Ureter (tissue), 1 donor: Measurements from ENCODE around the gene MAB21L2. TPM values are rescaled to one million over a fixed set of nuclear protein-coding genes. Genes with fewer than 3 reads are reported as not detected.

Experiments
- DNase-seq: peaks from one replicate; pipeline ENCODE4 v3.0.0-alpha.2; 2020; ENCODE audit warnings: low spot score
- total RNA-seq: library from RNA; stranded (reverse); gene quantifications from one replicate; pipeline ENCODE4 v1.2.4, GENCODE V29; 2023
- donor health status: DM: yes; HTN: yes; CAD: no.

The MAB21L2 gene
- total RNA-seq, 1 donor from 2014 or later = not detected

GRCh38 chr4:150577796-150578195 is 4.2 kb upstream of the MAB21L2 start:
- no peak for DNase-seq

DNA sequence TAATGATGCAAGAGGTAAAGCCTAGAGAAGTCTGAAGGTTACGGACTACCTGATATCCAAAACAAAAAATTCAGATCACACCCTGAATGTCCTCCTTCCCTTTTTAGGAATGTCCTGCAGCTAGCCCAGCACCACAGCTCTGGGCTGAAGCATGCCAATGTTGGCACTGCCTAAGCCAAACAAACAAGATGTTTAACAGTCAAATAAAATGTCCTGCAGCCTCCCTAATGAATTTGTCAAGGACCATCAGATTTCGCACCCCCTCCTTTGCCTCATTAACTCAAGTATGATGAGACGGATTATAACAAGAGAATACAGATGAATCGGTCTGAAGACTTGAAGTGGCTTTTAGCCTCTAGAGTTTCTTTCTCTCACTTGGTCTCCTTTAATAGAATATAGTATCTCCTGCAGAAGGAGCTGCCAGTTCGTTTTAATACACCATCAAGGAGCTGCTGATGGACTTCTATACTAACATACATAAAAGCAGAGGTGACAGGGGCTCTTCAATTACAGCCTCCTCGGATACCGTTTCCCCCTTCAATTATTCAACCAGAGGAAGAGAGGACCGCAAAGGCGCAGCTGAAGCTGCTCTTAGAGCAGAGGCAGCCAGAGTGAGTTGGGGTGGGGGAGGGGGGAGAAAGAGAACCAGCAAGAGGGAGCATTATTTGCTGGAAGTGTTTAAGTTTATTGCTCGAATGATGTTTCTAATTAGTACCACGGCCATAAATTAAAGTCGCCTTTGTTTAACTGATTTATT is 3.0 kb upstream of the MAB21L2 start:
- DNase-seq = no peak

DNA sequence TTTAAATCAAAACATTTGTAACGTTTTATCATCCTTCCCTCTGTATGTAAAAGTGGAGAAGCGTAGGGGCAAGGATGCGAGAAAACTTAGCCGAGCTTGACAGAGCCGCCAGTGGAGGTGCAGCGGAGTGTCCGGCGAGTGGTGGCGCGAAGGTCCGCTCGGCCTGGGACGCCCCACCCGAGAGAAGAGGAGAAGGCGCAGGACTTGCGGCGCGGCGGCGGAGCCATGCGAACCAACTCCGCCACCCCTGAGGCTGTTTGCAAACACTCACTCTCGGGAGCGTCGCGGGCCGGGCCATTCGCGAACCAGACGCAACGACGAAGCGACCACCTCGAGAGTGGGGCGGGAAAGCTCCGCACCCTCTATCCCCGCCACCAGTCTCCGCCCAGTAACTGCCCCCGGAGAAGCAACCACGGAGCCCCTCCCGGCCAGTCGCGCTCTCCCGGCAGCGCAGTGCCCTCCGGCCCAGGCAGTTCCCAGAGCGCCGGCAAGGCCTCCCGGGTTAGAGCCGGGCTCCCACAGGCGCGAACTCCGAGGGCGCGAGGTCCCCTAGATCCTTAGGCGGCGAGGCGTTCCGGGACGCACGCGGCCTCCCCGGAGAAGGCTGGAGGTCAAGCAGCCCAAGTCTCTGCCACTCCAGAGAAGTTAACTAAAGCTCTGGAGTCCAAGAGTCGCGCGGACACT is 2.3 kb upstream of the MAB21L2 start:
- no peak for DNase-seq

DNA sequence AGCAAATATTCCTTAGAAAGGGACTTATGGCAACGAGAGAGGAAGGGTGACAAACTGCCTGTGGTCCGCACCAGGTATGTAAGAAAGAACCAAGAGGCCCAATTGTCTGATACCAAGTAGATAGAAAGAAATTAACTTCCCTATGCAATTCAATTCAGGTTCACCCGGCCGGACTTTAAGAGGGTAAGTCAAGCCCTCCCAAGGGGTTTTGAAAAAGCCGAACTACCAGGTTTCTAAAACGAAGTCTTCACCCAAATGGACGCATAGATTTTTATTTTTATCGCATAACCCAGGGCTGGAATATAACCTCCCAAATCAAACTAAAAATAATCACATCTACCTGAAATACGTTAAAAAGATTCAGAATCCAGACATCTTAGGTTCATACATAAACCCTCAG is 1.6 kb upstream of the MAB21L2 start:
- no peak for DNase-seq

- no peak for DNase-seq
Observed at GRCh38 chr4:150581056-150581605, 820 bp upstream of the MAB21L2 start.

DNA sequence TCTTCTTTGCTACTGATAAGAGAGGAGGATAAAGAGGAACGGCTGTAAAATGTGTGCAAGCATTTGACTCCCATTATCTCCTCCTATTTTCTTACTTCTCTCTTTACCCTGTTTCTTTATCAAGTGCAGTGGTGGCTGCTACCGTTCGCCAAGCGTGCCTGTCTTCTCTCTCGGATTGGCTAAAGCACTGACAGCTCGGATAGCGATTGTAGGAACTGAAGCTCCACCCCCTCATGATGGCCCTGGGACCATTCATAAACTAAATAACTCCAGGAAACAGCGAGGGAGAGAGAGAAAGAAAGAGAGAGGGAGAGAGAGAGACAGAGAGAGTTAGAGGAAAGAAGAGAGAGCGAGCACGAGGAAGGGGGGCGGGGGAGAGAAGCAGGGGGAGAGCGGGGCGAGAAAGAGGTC is 305 bp upstream of the MAB21L2 start:
- no peak for DNase-seq

DNA sequence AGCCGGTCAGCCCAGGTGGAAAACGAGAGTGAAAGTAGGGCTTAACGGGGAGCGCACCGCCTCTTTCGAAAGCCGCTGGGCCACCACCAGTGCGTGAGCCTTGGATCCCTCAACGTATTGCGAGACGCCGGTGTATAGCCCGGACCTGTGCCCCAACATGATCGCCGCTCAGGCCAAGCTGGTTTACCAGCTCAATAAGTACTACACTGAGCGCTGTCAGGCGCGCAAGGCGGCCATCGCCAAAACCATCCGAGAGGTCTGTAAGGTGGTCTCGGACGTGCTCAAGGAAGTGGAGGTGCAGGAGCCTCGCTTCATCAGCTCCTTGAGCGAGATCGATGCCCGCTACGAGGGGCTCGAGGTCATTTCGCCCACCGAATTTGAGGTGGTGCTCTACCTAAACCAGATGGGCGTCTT is 929 bp downstream of the MAB21L2 start:
- DNase-seq = no peak

GRCh38 chr4:150583287-150584110 is 1.5 kb downstream of the MAB21L2 start:
- no peak for DNase-seq

DNA sequence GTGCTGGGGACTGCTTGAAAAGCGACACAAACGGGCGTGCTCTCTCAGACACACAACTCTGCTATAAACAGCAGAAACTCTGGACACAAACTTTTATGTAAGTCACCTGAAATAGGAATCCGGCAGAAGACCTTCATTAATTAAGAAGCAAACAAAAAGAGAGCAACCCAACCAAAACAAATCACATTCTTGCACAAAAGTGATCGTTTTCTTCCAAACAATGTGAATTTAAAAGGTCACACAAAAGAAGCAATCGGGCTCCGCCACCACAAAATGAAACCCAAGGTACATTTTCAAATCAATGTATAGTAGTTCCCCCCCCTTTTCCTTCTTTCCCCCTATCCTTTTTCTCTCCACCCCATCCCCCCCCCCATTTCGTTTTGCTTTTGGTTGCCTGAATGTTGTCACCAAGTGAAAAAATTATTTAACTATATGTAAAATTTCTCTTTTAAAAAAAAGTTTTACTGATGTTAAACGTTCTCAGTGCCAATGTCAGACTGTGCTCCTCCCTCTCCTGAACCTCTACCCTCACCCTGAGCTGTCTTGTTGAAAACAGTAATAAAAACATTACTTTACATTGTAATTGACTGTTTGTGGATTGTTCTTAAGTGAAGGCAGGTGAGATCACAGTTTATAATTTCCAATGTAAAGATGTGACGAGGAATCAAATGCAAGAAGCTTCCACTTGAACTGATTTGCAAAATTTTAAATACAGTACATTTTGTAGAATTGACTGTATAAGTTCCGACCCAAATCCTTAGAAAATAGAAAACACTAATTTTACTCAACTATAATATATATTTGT is 2.4 kb downstream of the MAB21L2 start:
- DNase-seq = no peak

DNA sequence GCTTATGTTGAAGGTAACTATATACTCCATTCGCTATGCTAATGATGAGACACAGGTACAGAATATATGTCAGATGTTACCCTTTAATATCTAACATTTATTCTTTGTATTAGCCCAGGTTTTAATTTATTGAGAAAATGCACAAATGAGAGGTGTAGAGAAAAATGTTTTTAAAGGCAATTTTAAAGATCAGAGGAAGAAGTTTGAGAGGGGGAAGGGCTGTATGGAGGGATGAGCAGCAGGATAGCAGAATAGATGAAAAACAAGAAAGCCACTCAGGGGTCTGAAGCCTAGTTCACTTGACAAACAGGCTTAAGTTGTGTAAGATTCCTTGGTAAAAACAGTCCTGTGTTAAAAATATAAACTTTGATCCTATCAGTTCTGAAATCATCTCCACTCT is 3.7 kb downstream of the MAB21L2 start:
- DNase-seq = no peak

- DNase-seq = no peak
Observed at GRCh38 chr4:150586162-150586810, 4.3 kb downstream of the MAB21L2 start.

GRCh38 chr4:150588316-150588715 is 6.4 kb downstream of the MAB21L2 start:
- DNase-seq = no peak

GRCh38 chr4:150589157-150589556 is 7.2 kb downstream of the MAB21L2 start:
- no peak for DNase-seq

GRCh38 chr4:150590631-150591030 is 8.7 kb downstream of the MAB21L2 start:
- no peak for DNase-seq

DNA sequence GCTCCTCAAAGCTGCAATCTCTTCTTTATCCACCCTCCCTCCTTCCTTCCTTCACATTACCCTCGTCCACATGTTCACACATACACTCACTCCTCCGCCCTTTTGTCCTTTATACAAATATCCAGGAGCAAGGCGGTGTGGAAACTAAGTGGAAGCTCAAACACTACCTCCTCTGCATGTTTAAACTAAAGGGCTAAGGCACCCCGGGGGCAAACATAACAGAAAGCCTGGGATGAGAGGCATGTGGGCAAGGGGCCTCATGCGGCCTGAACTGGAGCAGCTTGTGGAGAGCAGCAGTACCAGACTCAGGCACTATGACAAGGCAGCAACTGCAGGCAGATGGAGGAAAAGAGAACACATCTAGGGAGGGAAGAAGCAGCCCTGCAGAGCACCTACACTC is 9.5 kb downstream of the MAB21L2 start:
- no peak for DNase-seq

- DNase-seq = no peak
Observed at GRCh38 chr4:150591904-150592303, 10.0 kb downstream of the MAB21L2 start.

- no peak for DNase-seq
Observed at GRCh38 chr4:150593996-150594395, 12.0 kb downstream of the MAB21L2 start.

GRCh38 chr4:150598909-150599308 is 17.0 kb downstream of the MAB21L2 start:
- no peak for DNase-seq

- DNase-seq = no peak
Observed at GRCh38 chr4:150599547-150599946, 17.6 kb downstream of the MAB21L2 start.

DNA sequence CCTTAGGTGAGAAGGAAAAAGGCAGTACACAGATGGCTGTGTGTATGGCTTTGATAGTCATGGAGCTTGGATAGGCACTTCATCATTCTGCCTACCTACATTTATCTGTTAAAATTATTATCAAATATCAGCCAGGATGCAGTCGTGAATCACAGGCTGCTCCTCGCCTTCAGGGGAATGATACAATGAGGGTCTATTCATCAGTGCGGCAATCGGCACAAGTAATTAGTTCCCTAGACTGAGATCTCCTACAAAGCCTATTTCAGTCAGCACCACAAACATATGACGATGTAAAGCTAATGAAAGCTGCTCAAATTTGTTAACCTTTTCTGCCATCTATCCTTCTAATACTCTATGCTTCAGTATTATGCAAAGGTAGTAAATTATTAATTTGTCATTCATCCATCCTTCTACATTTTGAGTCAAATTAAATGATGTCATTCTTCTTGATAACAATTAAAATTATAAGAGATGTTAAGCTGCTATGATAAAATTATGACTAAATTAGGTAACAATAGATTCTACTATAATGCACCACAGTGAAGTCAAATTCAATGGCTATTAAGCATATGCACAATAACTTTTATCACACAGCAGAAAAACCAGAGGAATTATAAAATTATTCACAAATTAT is 19.0 kb downstream of the MAB21L2 start:
- DNase-seq = no peak
